GM04503 (cell line): ENCODE measurements around the gene COL25A1.
"Not testable (repeated sequence)": the region's sequence is repeated elsewhere in the genome, so short reads cannot be mapped to it uniquely, and the experiment has no call there.

ENCODE experiments used
- DNase-seq: peaks from one replicate; pipeline ENCODE4 v3.0.0-alpha.2; 2012; ENCODE audit warnings: low read depth

Gene COL25A1

GRCh38 chr4:109123951-109124350 is 178.5 kb downstream of the COL25A1 start:
- DNase-seq: no peak

GRCh38 chr4:109121561-109121960 is 180.9 kb downstream of the COL25A1 start:
- DNase-seq: no peak

- DNase-seq: no peak
These were observed 182.6 kb downstream of the COL25A1 start for GRCh38 chr4:109119852-109120251.

- DNase-seq: no peak
These were observed 183.8 kb downstream of the COL25A1 start for GRCh38 chr4:109118635-109119034.

GRCh38 chr4:109114501-109114900 is 188.0 kb downstream of the COL25A1 start:
- no peak for DNase-seq

GRCh38 chr4:109113521-109113920 is 188.9 kb downstream of the COL25A1 start:
- DNase-seq: no peak

- no peak for DNase-seq
These were observed 191.4 kb downstream of the COL25A1 start for GRCh38 chr4:109111031-109111430.

GRCh38 chr4:109108215-109108614 is 194.2 kb downstream of the COL25A1 start:
- DNase-seq: not testable (repeated sequence)

GRCh38 chr4:109094056-109094455 is 208.4 kb downstream of the COL25A1 start:
- DNase-seq: no peak

- DNase-seq: no peak
These were observed 210.6 kb downstream of the COL25A1 start for GRCh38 chr4:109091727-109092409.

GRCh38 chr4:109083911-109084310 is 218.5 kb downstream of the COL25A1 start:
- no peak for DNase-seq

GRCh38 chr4:109079731-109080130 is 222.7 kb downstream of the COL25A1 start:
- DNase-seq: no peak

GRCh38 chr4:109079201-109079600 is 223.3 kb downstream of the COL25A1 start:
- peak; percentile 14 for DNase-seq

- peak; percentile 45 for DNase-seq
These were observed 223.7 kb downstream of the COL25A1 start for GRCh38 chr4:109078724-109079123.

GRCh38 chr4:109077505-109077904 is 225.0 kb downstream of the COL25A1 start:
- no peak for DNase-seq

GRCh38 chr4:109076709-109077108 is 225.7 kb downstream of the COL25A1 start:
- DNase-seq: not testable (repeated sequence)

GRCh38 chr4:109075621-109076020 is 226.8 kb downstream of the COL25A1 start:
- DNase-seq: no peak

- peak; percentile 59 for DNase-seq
These were observed 229.9 kb downstream of the COL25A1 start for GRCh38 chr4:109072595-109072994.

GRCh38 chr4:109070677-109071076 is 231.8 kb downstream of the COL25A1 start:
- DNase-seq: not testable (repeated sequence)

GRCh38 chr4:109067508-109068235 is 234.8 kb downstream of the COL25A1 start:
- DNase-seq: no peak

- DNase-seq: no peak
These were observed 237.5 kb downstream of the COL25A1 start for GRCh38 chr4:109065006-109065405.

- no peak for DNase-seq
These were observed 249.2 kb downstream of the COL25A1 start for GRCh38 chr4:109053257-109053656.

- no peak for DNase-seq
These were observed 249.6 kb downstream of the COL25A1 start for GRCh38 chr4:109052821-109053220.

- no peak for DNase-seq
These were observed 251.4 kb downstream of the COL25A1 start for GRCh38 chr4:109051054-109051453.
